Measurements from ENCODE around the gene NLGN4Y.

NLGN4Y gene

GRCh38 chrY:14524272-14525231 lies at the start of gene NLGN4Y:
TSS of gene NLGN4Y (plus strand) at chrY:14524529. CDS start at chrY:14622120, 97,591 bp downstream.
- DNase-seq (ENCODE audit: low read depth in 1 of 2, low spot score in 1 of 2) = no peak

DNA sequence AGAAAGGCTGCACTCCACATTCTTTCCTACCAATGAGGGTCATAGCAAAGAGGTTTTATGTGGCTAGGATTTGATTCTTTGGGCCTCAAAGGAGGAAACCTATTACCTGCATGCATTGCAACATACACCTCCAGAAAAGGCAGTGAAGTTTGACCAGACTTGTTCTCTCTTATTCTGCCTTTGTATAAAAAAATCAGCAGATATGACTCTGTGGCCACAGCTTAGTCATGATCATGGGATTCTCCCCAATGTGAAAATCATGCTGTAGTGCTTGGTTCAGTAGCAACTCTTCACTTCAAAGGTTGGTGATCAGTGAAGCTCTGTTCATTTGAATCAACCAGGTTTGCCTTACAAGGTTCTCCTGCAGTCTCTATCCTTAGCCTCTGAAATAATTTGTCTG lies 38.4 kb upstream of the NLGN4Y start:
- no peak for DNase-seq (ENCODE audit: low read depth in 1 of 2, low spot score in 1 of 2)

DNA sequence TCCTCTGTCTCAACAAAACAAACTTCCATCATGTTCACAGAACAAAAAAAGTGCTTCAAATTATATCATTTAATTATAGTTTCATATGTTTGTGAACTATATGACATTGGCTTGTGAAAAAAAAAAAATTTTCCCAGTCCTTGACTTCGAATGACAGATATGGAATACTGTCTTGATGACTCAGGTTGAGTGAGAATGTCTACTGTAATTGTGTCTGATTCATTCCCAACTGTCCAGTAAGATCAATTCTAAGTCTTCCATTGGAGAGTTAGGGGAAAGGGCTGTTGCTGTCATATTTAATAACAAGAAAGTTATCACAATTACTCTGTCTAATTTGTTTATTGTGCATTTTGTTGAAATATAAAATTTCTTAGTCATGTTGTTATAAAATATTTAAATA lies 34.1 kb upstream of the NLGN4Y start:
- no peak for DNase-seq (ENCODE audit: low read depth in 1 of 2, low spot score in 1 of 2)

DNA sequence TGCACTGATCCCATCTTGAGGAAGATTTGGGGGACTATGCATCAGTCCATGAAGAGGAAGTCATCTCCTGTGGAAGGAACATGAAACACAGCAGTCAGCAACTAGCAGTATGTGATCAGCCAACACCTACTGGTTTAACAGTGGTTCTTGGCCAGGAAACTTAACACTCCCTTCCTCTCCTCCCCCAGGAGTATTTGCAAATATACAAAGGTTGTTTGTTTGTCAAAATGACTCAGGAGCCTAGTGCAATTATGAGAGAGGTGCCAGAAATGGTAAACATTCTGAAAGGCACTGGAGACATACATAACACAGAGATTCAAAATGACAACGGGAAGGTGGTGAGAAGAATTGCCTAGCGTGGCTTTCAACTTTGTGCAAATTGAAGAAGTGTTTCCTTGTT lies 26.3 kb upstream of the NLGN4Y start:
- no peak for DNase-seq (ENCODE audit: low read depth in 1 of 2, low spot score in 1 of 2)

DNA sequence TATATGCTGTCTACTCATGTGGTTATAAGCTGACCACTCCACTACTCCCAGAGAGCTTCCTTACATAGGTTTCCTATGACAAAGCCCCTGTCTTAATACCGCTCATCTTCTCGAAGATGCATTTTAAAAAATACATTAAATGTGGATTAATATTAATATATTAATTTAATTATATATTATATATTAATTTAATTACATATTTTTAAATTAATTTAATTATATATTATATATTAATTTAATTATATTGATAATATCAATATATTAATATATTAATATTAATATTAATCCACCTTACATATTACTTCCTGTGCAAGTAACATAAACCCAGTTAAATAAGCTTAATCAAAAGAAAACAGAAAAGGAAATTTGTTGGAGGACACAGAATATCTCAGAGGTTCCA lies 19.7 kb upstream of the NLGN4Y start:
- DNase-seq (ENCODE audit: low read depth in 1 of 2, low spot score in 1 of 2) = no peak

GRCh38 chrY:14522379-14522950 lies 1.9 kb upstream of the NLGN4Y start:
- DNase-seq (ENCODE audit: low read depth in 1 of 2, low spot score in 1 of 2) = no peak

GRCh38 chrY:14523491-14524271 lies 648 bp upstream of the NLGN4Y start:
- no peak for DNase-seq (ENCODE audit: low read depth in 1 of 2, low spot score in 1 of 2)

DNA sequence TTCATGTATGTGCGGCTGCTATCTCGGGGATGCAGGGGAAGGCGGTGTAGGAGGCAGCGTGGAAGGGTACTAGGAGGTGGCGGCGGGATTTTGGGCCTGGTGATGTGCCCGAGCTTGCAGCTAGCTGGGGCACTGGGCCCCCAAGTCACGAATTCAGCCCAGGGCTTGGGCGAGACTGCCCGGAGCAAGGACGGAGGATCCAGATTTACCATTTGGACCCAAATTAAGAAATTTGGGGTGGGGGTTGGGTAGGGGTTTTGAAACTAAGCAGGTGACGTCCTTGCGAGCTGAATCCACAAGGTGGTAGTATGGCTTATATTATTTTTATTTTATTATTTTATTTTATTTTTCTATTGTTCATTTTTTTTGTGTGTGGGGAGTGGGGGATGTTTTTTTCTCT lies 986 bp downstream of the NLGN4Y start:
- DNase-seq (ENCODE audit: low read depth in 1 of 2, low spot score in 1 of 2) = no peak

DNA sequence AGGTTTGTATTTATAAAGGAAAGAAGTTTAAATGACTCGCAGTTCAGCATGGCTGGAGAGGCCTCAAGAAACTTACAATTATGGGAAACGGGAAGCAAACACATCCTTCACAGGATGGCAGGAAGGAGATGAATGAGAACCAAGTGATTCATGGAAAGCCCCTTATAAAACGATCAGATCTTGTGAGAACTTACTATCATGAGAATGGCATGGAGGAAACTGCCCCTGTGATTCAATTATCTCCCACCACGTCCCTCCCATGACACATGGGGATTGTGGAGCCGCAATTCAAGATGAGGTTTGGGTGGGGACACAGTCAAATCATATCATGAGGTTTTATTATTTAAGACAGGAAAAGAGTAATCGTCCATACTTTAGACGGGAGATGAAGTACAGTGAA lies 4.0 kb downstream of the NLGN4Y start:
- DNase-seq (ENCODE audit: low read depth in 1 of 2, low spot score in 1 of 2) = no peak

GRCh38 chrY:14536703-14537102 lies 12.4 kb downstream of the NLGN4Y start:
- DNase-seq (ENCODE audit: low read depth in 1 of 2, low spot score in 1 of 2) = no peak

DNA sequence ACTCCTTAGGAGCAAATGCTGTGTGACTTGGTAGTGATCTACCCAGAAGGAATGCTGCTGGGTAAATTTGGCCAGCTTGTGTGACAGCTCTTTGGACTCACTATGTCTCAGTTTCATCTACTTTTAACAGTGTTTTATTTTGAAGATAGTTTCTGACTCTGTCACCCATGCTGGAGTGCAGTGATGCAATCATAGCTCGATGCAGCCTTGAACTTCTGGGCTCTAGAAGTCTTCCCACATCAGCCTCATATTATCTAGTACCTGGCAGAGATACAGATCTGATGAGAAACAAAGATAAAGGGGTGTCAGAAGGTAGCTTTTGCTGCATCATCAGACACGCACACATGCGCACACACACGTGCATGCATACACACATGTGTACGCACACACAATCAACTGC lies 19.2 kb downstream of the NLGN4Y start:
- no peak for DNase-seq (ENCODE audit: low read depth in 1 of 2, low spot score in 1 of 2)

GRCh38 chrY:14581294-14581693 lies 57.0 kb downstream of the NLGN4Y start:
- no peak for DNase-seq (ENCODE audit: low read depth in 1 of 2, low spot score in 1 of 2)

DNA sequence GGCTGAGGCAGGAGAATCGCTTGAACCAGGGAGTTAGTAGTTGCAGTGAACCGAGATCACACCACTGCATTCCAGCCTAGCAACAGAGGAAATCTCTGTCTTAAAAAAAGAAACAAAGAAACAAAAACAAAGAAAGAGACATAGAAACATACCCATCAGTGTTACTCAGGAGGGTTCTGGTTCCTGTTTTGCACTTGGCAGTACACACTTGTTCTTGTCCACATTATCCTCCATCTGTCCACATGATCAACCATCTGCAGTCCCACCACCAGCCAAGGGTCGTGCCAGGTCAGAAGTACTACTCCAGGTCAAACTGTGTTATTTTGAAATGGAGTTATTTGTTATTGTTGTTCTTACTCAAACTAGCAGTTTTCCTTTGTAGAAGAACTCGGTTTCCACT lies 62.4 kb downstream of the NLGN4Y start:
- DNase-seq (ENCODE audit: low read depth in 1 of 2, low spot score in 1 of 2) = no peak

- no peak for DNase-seq (ENCODE audit: low read depth in 1 of 2, low spot score in 1 of 2)
Measured at GRCh38 chrY:14601372-14601771, 77.0 kb downstream of the NLGN4Y start.

DNA sequence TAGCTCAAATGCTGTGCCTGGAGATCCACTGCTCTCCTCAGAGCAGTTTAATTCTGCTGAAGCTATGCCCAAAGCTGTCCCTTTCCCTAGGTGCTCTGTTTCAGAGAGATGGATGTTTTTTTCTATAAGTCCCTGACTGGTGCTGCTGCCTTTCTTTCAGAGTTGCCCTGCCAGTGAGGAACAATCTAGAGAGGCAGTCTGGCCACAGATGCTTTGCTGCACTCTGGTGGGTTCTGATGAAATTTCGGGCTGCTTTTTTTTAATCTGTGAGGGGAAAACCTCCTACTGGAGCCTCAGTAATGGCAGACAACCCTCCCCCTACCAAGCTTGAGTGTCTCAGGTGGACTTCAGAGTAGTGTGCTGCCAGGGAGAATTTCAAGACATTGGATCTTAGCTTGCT lies 93.3 kb downstream of the NLGN4Y start:
- DNase-seq (ENCODE audit: low read depth in 1 of 2, low spot score in 1 of 2) = no peak

GRCh38 chrY:14618513-14618912 lies 94.2 kb downstream of the NLGN4Y start:
- no peak for DNase-seq (ENCODE audit: low read depth in 1 of 2, low spot score in 1 of 2)

- no peak for DNase-seq (ENCODE audit: low read depth in 1 of 2, low spot score in 1 of 2)
Measured at GRCh38 chrY:14628208-14628607, 103.9 kb downstream of the NLGN4Y start.

GRCh38 chrY:14631676-14632075 lies 107.3 kb downstream of the NLGN4Y start:
- DNase-seq (ENCODE audit: low read depth in 1 of 2, low spot score in 1 of 2) = no peak

- no peak for DNase-seq (ENCODE audit: low read depth in 1 of 2, low spot score in 1 of 2)
Measured at GRCh38 chrY:14633718-14634117, 109.4 kb downstream of the NLGN4Y start.

DNA sequence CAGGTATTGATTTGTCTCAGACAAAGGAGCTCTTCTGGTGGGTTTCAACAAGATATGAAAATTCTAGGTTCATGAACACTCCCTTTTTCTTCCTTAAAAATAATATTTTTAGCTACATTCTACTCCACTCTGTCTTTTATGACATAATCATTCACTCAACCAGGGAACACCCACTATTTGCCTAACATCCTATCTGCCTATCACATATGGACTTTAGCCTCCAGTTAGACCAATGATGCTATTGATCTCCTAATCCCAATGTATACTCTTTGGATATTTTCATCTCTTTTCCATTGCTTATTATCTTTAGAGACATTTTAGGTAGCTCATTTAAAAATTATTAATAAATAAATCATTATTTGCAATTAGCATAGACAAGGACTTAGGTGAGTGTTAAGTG lies 110.6 kb downstream of the NLGN4Y start:
- no peak for DNase-seq (ENCODE audit: low read depth in 1 of 2, low spot score in 1 of 2)

GRCh38 chrY:14637551-14637950 lies 113.2 kb downstream of the NLGN4Y start:
- DNase-seq (ENCODE audit: low read depth in 1 of 2, low spot score in 1 of 2) = no peak

- no peak for DNase-seq (ENCODE audit: low read depth in 1 of 2, low spot score in 1 of 2)
Measured at GRCh38 chrY:14641853-14642252, 117.5 kb downstream of the NLGN4Y start.
